KOPT-K1 (cell line): ENCODE results near the gene GAB1.

Source experiments
- H3K27ac ChIP-seq: fragments of 200-600 bp; sonication (generic); 2 replicates; pipeline ENCODE4 v1.5.1; 2016; ENCODE audit warnings: antibody characterized with exemption, mild to moderate bottlenecking, low read depth, low read length; ENCODE audit not compliant: poor library complexity, severe bottlenecking
- H3K36me3 ChIP-seq: fragments of 200-600 bp; sonication (generic); 2 replicates; pipeline ENCODE4 v1.5.1; 2017; ENCODE audit warnings: antibody characterized with exemption, mild to moderate bottlenecking, low read length, moderate library complexity; ENCODE audit not compliant: insufficient read depth
- H3K9me3 ChIP-seq: fragments of 200-600 bp; sonication (generic); 2 replicates; pipeline ENCODE4 v1.5.1; 2017; ENCODE audit warnings: antibody characterized with exemption, low read length, mild to moderate bottlenecking; ENCODE audit not compliant: insufficient read depth, poor library complexity, severe bottlenecking

GAB1 gene

DNA sequence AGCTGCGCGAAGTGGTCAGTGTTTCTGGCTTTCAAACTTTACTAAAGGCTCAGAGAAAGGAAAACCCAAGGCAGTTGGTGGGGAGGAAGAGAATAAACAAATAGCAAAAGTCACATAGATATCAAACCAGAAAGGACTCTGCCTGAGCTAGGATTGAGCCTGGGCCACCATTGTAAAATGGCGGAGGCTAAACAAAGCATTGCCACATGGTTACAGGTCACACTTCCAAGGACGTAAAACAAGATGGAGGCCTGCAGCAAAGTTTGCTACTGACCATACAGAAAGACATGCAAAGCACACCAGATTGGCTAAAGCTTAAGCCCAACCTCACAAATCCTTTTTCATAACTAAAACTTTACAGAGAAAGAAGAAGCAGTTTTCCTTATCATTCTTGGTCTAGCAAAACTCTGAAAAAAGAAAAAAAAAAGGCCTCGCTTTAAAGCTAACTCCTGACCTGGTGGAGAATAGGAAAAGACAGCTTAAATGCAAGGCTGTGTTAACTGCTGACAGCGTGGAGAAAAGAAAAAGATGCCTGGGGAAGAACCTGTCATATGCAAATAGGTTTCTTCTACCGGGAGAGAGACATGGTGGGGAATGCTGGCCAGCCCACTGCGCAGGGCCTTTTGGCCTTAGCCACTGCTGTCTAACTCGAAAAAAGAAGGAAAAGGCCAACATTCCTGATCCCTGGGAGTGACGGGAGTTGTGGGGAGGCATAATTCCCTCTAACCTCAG, 95.0 kb downstream of the GAB1 start:
- no peaks in the 10 kb centered on the region for H3K36me3 ChIP-seq
- H3K9me3 ChIP-seq: no peaks in the 10 kb centered on the region
- no peak overlapping the region for H3K27ac ChIP-seq

DNA sequence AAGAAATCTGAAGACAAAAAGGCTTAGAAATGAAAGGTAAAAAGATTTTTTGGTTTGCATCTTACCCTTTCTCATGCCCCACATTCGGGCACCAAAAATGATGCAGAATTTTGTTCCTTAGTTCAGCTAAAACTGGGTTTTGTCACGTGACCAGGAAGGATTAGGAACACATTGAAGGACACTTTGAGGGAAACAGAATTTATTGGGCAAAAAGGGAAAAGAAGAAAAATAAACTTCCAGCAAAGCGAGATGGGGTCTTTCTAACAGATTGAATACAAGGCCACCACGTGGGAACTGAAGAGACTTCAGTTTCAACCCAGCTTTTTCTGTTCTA, 95.5 kb downstream of the GAB1 start:
- no peaks in the 10 kb centered on the region for H3K36me3 ChIP-seq
- H3K27ac ChIP-seq: no peak overlapping the region
- H3K9me3 ChIP-seq: no peaks in the 10 kb centered on the region

DNA sequence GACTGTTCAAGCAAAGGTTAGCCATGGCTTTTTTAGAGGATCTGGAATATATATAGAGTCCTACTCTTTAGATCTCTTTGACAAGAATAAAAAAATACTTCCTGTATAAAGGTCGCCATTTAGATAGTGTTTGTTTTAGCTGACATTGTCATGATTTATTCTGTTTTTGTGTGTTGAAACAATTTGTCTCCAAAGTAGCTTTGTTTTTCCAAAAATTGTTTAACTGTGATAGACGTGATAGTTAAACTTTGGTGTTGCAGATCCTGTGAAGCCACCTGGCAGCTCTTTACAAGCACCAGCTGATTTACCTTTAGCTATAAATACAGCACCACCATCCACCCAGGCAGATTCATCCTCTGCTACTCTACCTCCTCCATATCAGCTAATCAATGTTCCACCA, 96.6 kb downstream of the GAB1 start:
- H3K27ac ChIP-seq: no peak overlapping the region
- H3K36me3 ChIP-seq: no peaks in the 10 kb centered on the region
- H3K9me3 ChIP-seq: no peaks in the 10 kb centered on the region

DNA sequence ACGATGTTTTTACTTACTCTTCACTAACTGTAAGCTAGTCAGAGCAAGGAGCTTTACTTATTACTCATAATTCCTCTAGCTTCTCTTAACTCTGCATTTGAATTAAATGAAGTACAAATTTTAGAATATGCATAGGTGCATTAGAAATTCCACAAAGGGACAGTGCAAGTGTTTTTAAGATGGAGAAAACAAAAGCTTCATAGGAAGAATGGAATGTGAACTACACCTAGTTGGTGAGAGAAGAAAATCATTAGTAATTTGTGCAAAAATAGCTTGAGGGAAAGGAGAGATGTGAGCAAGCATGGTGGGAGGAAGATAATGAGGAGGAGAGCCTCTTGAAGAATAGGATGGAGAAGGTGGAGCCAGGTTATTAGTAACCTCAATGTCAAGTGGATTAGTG, 99.3 kb downstream of the GAB1 start:
- H3K36me3 ChIP-seq: no peaks in the 10 kb centered on the region
- no peak overlapping the region for H3K27ac ChIP-seq
- H3K9me3 ChIP-seq: no peaks in the 10 kb centered on the region

DNA sequence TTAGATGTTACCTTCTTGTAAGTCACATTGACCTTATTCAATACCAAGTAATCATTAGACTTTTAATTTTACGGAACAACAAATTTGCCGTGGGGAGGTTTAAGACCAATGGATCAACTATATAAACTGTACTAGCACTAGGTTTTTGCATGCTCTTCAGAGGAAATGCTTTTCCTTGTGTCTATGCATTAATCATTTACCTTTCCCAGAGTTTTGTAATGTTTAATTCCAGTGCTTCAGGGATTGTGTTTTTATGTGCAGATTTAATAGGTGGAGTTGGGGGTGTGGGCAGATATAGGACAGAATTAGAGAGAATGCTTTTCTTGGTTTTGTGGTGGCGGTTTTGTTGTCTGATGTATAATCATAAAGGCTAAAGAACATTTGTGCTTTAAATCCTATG, 100.8 kb downstream of the GAB1 start:
- Histone ChIP-seq H3K36me3 (no peaks in the 10 kb centered on the region), H3K9me3 (no peaks in the 10 kb centered on the region), H3K27ac (no peak overlapping the region)

DNA sequence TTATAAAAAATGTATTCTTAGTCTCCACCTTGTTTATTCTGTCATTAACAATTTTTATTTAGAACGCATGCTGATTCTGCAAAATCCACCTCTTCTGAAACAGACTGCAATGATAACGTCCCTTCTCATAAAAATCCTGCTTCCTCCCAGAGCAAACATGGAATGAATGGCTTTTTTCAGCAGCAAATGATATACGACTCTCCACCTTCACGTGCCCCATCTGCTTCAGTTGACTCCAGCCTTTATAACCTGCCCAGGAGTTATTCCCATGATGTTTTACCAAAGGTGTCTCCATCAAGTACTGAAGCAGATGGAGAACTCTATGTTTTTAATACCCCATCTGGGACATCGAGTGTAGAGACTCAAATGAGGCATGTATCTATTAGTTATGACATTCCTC, 101.3 kb downstream of the GAB1 start:
- Histone ChIP-seq H3K9me3 (no peaks in the 10 kb centered on the region), H3K36me3 (no peaks in the 10 kb centered on the region), H3K27ac (no peak overlapping the region)

DNA sequence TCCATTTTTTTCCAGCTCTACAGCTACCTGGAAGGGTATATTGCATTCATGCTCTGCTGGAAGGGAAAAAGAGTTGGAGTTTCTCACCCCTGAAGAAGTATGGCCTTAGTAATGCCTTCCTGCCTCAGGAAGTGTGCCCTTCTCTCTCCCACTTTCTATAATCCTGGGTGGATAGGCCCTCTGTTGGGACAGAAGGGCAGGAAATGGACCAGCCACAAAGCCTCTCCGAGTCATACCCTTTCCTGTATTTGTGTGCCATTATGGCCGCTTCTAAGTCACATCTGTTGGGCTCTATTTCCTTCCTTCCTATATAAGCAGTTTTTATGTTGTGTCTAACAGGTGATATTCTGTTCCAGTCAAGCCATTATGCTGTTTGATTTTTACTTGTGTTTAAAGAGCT, 102.0 kb downstream of the GAB1 start:
- no peaks in the 10 kb centered on the region for H3K9me3 ChIP-seq
- no peaks in the 10 kb centered on the region for H3K36me3 ChIP-seq
- no peak overlapping the region for H3K27ac ChIP-seq

DNA sequence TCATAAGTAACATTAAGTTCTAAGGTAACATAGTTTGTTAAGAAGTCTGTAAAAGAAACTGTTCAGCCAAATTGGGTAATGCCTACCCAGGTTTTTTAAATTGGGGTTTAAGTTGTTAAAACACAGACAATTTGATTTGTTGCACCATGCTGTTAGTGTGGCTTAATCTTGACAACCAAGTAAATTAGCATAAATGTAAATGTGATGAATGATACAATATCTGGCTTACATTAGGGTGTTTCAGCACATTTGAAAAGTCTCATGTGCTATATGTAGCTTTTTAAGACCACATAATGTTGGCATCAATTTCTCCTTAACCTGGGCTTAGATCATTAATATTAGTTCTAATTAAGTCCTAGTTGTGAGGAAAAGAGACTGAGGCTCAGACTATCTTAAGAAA, 104.4 kb downstream of the GAB1 start:
- Histone ChIP-seq H3K9me3 (no peaks in the 10 kb centered on the region), H3K27ac (no peak overlapping the region), H3K36me3 (no peaks in the 10 kb centered on the region)

DNA sequence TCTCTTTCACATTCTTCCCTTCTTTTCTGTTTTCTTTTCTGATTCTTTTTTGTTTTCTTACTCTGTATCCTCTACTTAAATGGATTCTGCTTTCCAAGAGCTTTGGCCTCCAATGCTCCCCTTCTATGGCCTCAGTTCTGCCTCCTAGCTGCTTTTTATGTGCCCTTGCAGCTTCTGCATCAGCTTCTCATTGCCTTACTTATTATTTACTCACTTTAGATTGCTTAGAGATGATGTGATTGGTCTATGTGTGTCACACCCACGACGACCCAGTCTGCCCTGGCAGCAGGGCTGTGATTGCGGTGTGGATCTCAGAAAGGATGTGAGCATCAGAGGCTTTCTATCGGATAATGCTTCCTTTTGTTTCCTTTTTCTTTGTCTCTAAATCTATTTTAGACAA, 105.0 kb downstream of the GAB1 start:
- no peak overlapping the region for H3K27ac ChIP-seq
- H3K36me3 ChIP-seq: no peaks in the 10 kb centered on the region
- H3K9me3 ChIP-seq: no peaks in the 10 kb centered on the region

DNA sequence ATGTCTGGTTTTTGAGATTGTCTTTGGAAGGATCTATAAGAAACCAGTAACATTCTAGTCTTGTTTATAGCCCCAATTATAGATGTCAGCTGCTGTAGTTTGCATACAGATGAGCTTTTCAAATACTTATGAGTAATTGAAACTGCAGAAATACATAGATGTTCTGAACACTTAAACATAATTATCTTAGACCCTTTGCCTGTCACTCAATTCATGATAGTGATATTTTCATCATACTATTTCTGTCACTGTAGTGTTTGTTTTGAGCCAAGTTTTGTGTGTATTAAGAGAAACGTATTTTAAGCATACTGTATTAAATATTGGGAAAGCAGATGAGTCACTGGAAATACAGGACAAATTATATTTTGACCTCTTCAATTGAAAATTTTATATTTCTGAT, 107.1 kb downstream of the GAB1 start:
- no peaks in the 10 kb centered on the region for H3K9me3 ChIP-seq
- no peak overlapping the region for H3K27ac ChIP-seq
- no peaks in the 10 kb centered on the region for H3K36me3 ChIP-seq

DNA sequence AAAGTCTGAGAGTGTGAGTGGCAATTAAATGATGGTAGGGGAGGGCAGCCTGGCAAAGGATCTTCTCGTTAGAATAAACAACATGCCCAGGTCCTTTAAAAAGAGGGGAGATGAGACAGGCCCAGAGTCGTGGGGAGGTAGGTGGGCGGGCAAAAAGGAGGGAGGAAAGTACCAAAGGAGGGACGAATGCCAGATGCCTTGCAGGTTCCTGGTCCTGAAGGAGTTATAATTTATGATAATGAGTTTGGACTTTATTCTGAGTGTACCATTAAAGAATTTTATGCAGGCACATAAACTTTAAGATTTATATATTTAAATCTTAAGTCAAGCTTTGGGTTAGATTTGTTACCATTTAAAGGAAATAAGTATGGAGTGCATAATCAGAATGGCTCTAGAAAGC, 114.5 kb downstream of the GAB1 start:
- Histone ChIP-seq H3K9me3 (no peaks in the 10 kb centered on the region), H3K27ac (no peak overlapping the region), H3K36me3 (no peaks in the 10 kb centered on the region)

DNA sequence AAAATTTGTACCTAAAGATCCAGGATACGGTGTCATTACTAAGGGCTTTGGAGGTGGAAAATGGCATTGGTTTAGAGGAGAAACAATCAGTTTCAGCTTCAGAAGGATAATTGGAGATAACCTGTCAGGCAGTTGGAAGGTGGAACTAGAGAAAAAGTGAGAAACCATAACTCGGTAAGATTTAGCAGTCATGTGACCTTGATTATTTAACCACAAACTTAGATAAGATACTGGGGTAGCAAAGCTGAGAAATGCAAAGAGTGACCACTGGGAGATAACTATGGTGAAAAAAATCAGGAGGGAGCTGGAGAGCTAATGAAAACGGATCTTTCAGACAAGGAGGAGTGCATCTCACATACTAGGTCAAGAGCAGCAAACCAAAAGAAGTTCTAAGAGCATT, 118.5 kb downstream of the GAB1 start:
- no peaks in the 10 kb centered on the region for H3K36me3 ChIP-seq
- H3K9me3 ChIP-seq: no peaks in the 10 kb centered on the region
- no peak overlapping the region for H3K27ac ChIP-seq

DNA sequence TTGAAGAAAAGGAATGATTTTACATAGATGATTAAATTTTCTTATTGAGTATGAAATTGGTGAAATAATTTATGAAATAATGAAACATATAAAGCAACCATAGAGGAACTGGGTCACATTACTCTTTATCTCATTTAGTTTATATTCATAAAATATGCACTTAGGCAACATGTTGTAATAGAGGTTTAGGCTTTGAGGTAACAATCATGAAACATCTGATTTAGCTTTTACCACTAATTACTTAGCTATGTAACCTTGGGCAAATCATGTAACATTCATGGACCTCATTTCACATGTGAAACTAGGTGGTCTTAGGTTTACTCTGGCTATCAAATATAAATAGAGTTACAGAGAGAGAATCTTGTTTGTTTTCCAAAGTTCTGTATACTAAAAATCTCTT, 122.3 kb downstream of the GAB1 start:
- Histone ChIP-seq H3K27ac (no peak overlapping the region), H3K36me3 (no peaks in the 10 kb centered on the region), H3K9me3 (no peaks in the 10 kb centered on the region)

DNA sequence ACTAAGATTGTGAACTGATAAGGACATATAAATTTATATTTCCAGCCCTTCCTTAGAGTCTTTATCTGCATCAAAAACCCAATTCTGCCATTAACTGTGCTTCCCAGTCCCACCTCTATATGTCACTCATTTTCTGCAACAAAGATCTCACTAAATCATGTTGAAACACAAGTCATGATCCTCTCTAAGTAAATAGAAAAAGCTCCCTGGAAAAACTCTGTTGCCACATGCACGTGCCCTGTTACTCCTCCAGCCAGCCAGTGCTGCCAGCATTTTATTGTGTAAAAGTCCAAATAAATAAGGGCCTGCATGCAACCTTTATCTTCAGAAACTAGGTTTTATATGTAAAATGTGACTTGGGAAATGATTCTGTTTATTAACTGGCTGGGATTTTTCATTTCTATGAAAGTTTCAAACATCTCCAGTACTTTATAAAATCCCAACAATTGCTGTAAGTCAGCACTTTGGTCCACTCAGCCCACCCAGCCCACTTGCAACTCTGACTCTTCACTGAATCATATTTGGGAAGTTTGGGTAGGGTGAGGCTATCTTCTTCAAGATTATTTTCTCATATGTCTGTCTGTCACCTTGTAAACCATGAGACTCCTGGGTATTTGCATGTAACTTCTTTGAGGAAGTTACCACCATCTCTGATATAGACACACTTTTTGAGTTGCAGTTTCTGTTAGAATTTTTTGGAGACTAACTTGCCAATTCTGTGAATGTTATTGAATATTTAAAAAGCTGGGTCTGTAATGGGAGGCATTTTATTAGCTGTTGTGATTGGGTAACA, 136.9 kb downstream of the GAB1 start:
- H3K27ac ChIP-seq: no peak overlapping the region
- no peaks in the 10 kb centered on the region for H3K9me3 ChIP-seq
- no peaks in the 10 kb centered on the region for H3K36me3 ChIP-seq

DNA sequence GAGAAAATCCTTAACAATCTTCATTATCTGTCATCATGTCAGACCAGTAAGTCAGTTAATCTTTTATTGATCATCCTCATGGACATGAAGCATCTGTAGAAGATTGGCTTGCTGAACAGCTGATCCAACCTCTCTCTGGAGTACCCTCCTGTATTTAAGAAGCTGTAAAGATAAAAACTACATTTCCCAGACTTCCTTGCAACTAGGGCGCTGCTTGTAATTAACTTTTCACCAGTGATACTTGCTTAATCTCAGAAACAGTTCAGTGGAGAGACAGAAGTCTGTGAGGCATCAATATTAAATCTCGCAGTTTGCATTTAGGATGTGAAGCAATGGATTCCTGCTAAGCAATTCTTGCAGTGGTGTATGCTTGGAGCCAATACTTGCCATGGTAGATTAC, 140.8 kb downstream of the GAB1 start:
- Histone ChIP-seq H3K36me3 (no peaks in the 10 kb centered on the region), H3K9me3 (no peaks in the 10 kb centered on the region), H3K27ac (no peak overlapping the region)

DNA sequence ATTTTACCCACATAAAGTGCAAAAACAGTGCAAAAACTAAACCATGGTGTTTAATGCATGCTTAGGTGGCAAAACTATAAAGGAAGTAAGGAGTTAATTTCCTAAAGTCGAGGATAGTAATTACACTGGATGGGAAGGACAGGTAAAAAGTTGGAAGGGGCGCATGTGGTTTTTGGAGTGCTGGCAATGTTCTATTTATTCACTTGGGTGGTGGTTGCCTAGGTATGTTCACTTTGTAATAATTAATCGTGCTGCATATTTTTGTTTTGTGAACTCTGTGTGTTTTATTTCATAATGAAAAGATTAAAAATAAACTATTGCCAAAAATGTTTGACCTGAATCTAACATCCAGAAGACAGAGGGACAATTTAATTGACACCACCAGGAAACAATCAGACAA, 144.7 kb downstream of the GAB1 start:
- Histone ChIP-seq H3K36me3 (no peaks in the 10 kb centered on the region), H3K27ac (no peak overlapping the region), H3K9me3 (no peaks in the 10 kb centered on the region)
